Measurements from ENCODE around the gene STK35.

STK35 gene

GRCh38 chr20:2108498-2108897, 6.9 kb downstream of the STK35 start:
- DNase-seq, result no peak

DNA sequence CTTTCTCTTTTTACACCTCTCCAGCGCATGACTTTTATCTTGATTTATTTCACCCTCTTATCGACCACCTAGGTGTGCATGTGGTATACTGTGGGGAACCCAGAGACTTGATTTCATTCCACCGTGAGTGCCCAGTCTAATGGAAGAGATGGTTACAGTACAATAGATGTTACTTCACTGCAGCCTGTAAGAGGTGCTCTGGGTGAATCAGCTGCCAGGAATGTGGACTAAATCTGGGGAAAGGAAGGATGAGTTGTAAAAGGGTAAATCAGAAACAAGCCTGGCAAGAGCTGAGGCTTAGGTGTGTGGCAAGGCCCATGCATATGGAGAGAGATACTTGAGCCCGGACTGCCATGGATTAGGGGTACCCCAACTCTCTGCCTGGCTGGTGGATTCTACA, 7.4 kb downstream of the STK35 start:
- no peak for DNase-seq

DNA sequence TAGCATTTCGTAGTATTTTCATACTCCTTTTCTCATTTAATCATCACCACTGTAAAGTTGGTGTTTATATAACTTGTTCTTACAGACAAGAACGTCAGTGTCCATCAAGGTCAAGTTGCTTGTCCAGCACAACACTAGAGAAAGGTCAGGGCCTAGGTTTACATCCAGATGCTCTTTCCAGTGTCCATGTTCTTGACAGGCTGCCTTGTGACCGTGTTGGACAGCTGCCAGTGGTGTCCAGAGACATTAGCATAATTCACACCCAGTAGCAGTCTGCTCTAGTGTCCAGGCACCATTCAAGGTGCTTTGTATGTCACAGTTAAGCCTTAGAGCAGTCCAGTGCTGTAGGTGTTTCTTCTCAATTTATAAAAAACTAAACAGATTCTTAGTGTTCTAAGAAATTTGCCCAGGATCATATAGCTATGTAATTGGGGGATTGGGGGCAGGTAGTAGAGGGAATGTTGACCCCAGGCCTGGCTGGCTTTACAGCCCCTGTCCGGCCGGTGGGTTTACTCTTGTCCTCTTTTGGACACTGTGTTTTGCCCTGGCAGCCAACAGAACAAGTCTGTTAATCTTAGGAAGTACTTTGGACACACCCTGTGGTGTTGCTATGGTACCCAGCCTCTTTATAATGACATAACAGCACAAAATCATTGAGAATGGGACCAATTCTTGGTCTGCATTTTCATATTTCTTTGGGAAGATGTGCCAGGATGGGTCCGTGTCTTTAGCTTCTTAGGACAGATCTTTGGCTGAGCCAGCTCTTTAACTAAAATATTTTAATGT, 8.0 kb downstream of the STK35 start:
- no peak for DNase-seq

- DNase-seq, result no peak
Observed at GRCh38 chr20:2112910-2113309, 11.3 kb downstream of the STK35 start.

- no peak for DNase-seq
Observed at GRCh38 chr20:2114127-2114959, 12.7 kb downstream of the STK35 start.

GRCh38 chr20:2114990-2115681, 13.5 kb downstream of the STK35 start:
- DNase-seq, result no peak

DNA sequence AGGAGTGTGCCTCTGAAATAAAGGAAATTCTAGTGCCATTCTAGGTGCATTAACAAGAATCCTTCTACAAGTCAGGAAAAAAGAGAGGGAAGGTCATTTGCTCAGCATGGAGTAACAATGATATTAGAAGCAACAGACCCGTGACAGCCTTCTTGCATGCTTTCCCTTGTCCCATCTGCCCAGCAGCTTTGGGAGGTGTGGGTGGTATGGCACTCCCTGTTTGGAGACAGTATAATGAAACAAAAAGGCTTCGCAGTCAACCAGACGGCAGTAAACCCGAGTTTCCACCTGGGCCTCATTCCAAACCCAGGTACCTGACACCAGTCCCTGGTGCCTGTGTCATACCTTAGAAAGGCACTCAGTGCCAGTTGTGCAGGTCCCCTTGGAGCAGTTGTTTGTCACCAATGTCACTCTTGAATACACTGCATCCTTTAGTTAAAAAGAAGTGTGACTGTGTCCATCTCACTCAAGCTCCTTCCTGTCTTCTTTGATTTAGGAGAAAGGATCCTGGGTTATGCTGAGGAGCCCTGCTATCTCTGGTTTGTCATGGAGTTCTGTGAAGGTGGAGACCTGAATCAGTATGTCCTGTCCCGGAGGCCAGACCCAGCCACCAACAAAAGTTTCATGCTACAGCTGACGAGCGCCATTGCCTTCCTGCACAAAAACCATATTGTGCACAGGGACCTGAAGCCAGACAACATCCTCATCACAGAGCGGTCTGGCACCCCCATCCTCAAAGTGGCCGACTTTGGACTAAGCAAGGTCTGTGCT, 14.7 kb downstream of the STK35 start:
- DNase-seq, result no peak

DNA sequence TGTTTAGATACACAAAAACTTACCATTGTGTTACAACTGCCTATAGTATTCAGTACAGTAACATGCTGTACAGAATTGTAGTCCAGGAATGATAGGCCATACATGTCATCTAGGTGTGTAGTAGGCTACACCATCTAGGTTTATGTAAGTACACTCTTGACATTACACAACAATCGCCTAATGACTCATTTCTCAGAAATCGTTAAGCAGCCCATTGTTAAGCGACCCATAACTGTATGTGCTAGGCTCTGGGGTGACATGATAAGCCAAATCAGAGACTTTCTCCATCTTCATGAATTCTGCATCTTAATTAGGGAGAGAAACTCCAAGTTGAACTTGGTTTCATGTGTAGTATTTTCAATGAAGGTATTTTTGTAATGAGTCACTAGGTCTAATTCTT, 17.2 kb downstream of the STK35 start:
- no peak for DNase-seq

GRCh38 chr20:2122936-2123335, 21.3 kb downstream of the STK35 start:
- no peak for DNase-seq

DNA sequence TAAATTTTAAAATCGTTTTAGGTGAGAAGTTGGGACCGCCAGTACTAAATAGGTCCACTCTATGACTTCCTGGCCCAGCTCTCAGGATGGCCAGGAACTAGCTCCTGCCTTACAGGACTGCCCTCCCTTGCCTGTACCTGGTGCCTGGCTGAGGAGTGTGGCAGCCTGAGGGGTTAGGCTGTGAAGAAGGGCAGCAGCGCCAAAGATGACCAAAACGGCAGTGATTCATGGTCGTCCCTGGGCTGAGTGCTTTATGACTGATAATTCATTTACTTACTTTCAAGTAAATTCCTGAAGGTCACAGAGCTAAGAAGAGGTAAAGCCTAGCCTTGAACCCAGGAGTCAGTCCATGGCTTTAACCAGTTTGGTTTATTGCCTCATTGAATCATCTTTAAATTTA, 22.1 kb downstream of the STK35 start:
- no peak for DNase-seq

GRCh38 chr20:2124564-2125213, 23.1 kb downstream of the STK35 start:
- no peak for DNase-seq

GRCh38 chr20:2125474-2126112, 24.0 kb downstream of the STK35 start:
- no peak for DNase-seq

GRCh38 chr20:2127238-2127637, 25.6 kb downstream of the STK35 start:
- no peak for DNase-seq

DNA sequence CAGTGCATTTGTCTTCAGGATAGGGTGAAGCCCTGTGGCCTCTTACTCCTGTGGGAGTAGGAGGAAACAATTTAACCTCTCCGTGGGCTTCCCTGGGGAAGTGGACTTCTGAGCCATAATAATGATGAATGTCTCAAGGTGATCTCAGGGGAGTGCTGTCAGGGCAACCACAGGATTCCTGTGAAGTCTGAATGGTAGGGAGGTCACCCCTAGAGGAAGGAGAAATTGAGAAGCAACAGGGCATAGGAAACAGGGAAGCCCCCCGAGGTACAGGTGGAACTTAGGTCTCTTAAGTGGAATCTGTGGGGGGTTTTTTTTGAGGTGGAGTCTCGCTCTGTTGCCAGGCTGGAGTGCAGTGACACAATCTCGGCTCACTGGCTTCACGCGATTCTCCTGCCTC, 26.9 kb downstream of the STK35 start:
- DNase-seq, result no peak

GRCh38 chr20:2130062-2130591, 28.5 kb downstream of the STK35 start:
- DNase-seq, result no peak

GRCh38 chr20:2130683-2131082, 29.1 kb downstream of the STK35 start:
- no peak for DNase-seq

DNA sequence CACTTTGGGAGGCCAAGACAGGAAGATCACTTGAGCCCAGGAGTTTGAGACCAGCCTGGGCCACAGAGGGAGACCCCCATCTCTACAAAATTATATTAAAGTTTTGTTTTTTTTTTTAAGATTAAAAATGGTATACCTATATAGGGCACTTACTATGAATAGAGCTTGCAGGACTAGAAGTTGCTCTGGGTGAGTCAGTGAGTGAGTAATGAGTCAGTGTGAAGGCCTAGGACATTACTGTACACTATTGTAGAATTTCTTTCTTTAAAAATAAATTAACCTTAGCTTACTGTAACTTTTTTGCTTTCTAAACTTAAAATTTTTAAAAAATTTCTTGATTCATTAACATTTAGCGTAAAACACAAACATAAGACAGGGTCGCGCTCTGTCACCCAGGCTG, 29.7 kb downstream of the STK35 start:
- no peak for DNase-seq

DNA sequence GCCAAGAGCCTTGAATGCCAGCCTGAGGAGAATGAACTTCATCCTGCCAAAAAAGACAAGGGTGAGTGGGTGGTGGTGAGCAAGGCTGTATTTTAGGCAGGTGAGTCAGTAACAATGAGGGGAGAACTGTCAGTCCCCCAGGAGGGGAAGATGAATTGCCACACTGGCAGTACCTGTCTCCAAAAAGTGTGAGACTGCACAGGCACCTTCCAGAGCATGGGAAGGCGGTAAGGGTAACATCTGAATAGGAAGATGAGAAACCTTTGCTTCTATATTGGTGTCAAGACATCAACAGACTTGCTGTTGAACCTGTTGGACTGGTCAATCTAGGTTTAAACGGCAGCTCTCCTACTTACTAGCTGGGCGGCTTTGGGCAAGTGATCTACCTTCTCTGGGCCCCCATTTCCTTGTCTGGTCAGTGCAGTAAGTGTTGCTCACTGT, 30.9 kb downstream of the STK35 start:
- DNase-seq, result no peak

- no peak for DNase-seq
Observed at GRCh38 chr20:2133318-2134183, 31.9 kb downstream of the STK35 start.

DNA sequence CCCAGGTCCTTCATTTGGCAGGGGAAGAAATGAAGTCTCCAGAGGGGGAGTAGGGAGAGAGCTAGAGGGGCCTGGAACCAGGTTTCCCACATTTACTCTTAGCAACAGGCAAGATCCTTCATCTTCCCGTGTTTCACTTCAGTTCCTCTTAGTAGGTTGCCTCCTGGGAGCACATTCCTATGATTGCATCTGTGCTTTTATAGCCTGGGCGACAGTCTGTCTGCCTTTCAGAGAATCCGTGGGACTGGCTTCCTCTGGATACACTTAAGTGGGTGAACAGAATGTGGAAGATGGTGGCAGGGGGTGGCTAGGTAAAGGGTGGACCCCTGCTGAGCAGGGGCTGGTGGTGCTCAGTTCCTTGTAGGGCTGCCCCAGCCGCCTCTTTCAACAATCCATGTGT, 33.4 kb downstream of the STK35 start:
- DNase-seq, result no peak

GRCh38 chr20:2136275-2136674, 34.6 kb downstream of the STK35 start:
- no peak for DNase-seq

Measured in NCI-H1694 treated with DMSO at 0.1 percent for 48 hours (cell line).